Nephron progenitor cell (in vitro differentiated cells): ENCODE measurements around the gene PRKAG2.
A peak's percentile ranks its signal among the peaks of the same experiment; 100 is the strongest.

ENCODE experiments used
- DNase-seq: peaks from one replicate; pipeline ENCODE4 v3.0.0; 2021
- H3K27ac Mint-ChIP-seq: 2 replicates; pipeline ENCODE4 v1.8.0; 2021; ENCODE audit warnings: mild to moderate bottlenecking, moderate library complexity, mixed read lengths
- H3K27me3 Mint-ChIP-seq: 2 replicates; pipeline ENCODE4 v1.8.0; 2021; ENCODE audit warnings: mild to moderate bottlenecking, low read depth, mixed read lengths; ENCODE audit not compliant: poor library complexity
- H3K36me3 Mint-ChIP-seq: 2 replicates; pipeline ENCODE4 v1.8.0; 2021; ENCODE audit warnings: low read depth, mixed read lengths
- H3K4me1 Mint-ChIP-seq: 2 replicates; pipeline ENCODE4 v1.8.0; 2021; ENCODE audit warnings: mixed read lengths
- H3K4me3 Mint-ChIP-seq: 2 replicates; pipeline ENCODE4 v1.8.0; 2021; ENCODE audit warnings: mild to moderate bottlenecking, moderate library complexity, mixed read lengths
- H3K9me3 Mint-ChIP-seq: 2 replicates; pipeline ENCODE4 v1.8.0; 2021; ENCODE audit warnings: mild to moderate bottlenecking, moderate library complexity, mixed read lengths
- TF ChIP-seq, protein P1 (sequence below): fragments of 200-600 bp; sonication (generic); IDR thresholded peaks from 2 replicates; pipeline ENCODE4 v1.5.0; 2021; ENCODE audit warnings: antibody characterized with exemption

The PRKAG2 gene

DNA sequence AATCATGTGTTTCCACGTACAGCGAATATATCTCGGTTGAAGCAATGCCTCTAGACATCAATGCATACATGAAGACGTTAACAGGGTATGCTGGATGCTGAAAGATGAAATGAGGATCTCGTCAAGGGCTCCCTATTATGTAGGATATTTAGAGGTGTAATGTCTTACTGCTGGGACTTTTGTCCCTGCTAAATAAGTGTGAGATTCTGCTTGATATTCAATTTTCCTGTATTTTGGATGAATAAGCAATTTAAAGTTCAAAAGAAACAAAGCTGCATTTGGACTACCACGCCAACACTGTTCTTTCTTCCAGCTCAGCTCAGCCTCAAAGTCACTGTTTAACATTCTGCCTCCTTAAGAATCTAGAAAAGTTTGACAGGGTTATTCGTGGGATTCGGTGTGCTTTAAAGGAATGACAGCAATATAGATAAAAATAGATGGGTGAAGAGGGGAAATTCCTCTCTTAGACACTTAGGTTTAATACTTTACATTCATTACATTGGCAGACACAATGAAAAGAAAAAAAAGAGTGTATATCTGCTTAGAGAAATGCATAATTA lies 247.1 kb downstream of the PRKAG2 start:
- Mint-ChIP-seq H3K27ac (no peak overlapping the region), H3K9me3 (peaks cover 17% of the 10 kb centered on the region), H3K4me3 (peak overlapping the region; percentile 54), H3K36me3 (peaks cover 5% of the 10 kb centered on the region), H3K4me1 (peaks cover 54% of the 10 kb centered on the region), H3K27me3 (peaks cover 53% of the 10 kb centered on the region)
- DNase-seq = no peak
- TF ChIP-seq, protein P1, sequence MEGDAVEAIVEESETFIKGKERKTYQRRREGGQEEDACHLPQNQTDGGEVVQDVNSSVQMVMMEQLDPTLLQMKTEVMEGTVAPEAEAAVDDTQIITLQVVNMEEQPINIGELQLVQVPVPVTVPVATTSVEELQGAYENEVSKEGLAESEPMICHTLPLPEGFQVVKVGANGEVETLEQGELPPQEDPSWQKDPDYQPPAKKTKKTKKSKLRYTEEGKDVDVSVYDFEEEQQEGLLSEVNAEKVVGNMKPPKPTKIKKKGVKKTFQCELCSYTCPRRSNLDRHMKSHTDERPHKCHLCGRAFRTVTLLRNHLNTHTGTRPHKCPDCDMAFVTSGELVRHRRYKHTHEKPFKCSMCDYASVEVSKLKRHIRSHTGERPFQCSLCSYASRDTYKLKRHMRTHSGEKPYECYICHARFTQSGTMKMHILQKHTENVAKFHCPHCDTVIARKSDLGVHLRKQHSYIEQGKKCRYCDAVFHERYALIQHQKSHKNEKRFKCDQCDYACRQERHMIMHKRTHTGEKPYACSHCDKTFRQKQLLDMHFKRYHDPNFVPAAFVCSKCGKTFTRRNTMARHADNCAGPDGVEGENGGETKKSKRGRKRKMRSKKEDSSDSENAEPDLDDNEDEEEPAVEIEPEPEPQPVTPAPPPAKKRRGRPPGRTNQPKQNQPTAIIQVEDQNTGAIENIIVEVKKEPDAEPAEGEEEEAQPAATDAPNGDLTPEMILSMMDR = no peak

DNA sequence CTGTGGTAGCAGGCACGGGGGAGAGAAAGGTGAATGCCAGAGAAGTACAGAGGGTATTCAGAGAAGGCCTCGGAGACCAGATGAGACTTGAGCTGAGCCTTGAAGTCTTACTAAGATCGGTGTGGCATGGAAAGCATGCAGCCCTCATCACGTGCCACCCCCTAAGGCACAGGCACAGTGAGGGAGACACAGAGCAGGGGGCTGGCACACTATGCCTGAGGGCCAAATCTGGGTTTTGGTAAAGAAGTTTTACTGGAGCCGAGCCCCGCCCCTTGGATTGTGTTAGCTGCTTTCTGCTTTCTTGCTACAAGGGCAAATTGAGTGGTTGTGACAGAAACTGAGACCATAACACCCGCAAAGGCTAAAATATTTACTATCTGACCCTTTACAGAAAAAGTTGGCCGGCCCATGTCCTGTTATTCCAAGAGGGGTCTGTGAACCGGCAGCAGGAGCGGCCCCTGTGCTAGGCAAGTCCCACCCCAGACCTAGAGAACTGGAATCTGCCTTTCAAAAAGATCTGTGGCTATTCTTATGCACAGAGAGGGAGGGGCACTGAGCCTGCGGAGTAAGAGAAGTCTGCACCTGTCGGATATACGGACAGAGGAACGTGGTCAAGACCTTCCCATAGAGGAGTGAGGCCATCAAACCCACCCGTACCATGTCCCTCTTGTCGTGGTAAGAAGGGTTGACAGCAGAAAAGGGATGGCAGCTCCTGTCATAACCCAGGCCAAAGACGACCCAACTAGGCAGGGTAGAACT lies 247.9 kb downstream of the PRKAG2 start:
- Mint-ChIP-seq H3K4me1 (peaks cover 59% of the 10 kb centered on the region), H3K27me3 (peaks cover 48% of the 10 kb centered on the region), H3K9me3 (peaks cover 11% of the 10 kb centered on the region), H3K4me3 (no peak overlapping the region), H3K27ac (no peak overlapping the region), H3K36me3 (peaks cover 5% of the 10 kb centered on the region)
- TF ChIP-seq, protein P1 = no peak
- DNase-seq = no peak

- Mint-ChIP-seq H3K27me3 (peaks cover 36% of the 10 kb centered on the region), H3K27ac (no peak overlapping the region), H3K9me3 (no peaks in the 10 kb centered on the region), H3K4me1 (peaks cover 55% of the 10 kb centered on the region), H3K4me3 (no peak overlapping the region), H3K36me3 (no peaks in the 10 kb centered on the region)
- TF ChIP-seq, protein P1 = peak; percentile 24
- peak; percentile 21 for DNase-seq
These were observed 250.3 kb downstream of the PRKAG2 start for GRCh38 chr7:151626422-151627115.

- H3K27me3 Mint-ChIP-seq = peaks cover 29% of the 10 kb centered on the region
- H3K4me3 Mint-ChIP-seq = no peak overlapping the region
- peaks cover 46% of the 10 kb centered on the region for H3K4me1 Mint-ChIP-seq
- H3K36me3 Mint-ChIP-seq = no peaks in the 10 kb centered on the region
- H3K9me3 Mint-ChIP-seq = no peaks in the 10 kb centered on the region
- H3K27ac Mint-ChIP-seq = peak overlapping the region; percentile 1
- TF ChIP-seq, protein P1 = no peak
- DNase-seq = no peak
These were observed 251.3 kb downstream of the PRKAG2 start for GRCh38 chr7:151625606-151626005.

GRCh38 chr7:151624246-151624928 lies 252.5 kb downstream of the PRKAG2 start:
- no peak overlapping the region for H3K4me3 Mint-ChIP-seq
- H3K27ac Mint-ChIP-seq = no peak overlapping the region
- TF ChIP-seq, protein P1 = no peak
- DNase-seq = no peak
- peaks cover 5% of the 10 kb centered on the region for H3K36me3 Mint-ChIP-seq
- H3K27me3 Mint-ChIP-seq = peaks cover 20% of the 10 kb centered on the region
- no peaks in the 10 kb centered on the region for H3K9me3 Mint-ChIP-seq
- H3K4me1 Mint-ChIP-seq = peaks cover 36% of the 10 kb centered on the region
